Karpas-422 (cell line): Measurements from ENCODE around the gene NPIPA1. TPM values are rescaled to one million over a fixed set of nuclear protein-coding genes. Genes with fewer than 3 reads are reported as not detected.
A peak's percentile ranks its signal among the peaks of the same experiment; 100 is the strongest.
"Not testable (repeated sequence)": the region's sequence is repeated elsewhere in the genome, so short reads cannot be mapped to it uniquely, and the experiment has no call there.

Experiments used
- DNase-seq: peaks from one replicate; pipeline ENCODE4 v3.0.0-alpha.2; 2015
- H2AFZ ChIP-seq: fragments of 200-600 bp; sonication (generic); 2 replicates; pipeline ENCODE4 v1.6.1; 2014; ENCODE audit warnings: antibody characterized with exemption, low read length, mixed read lengths
- H3K27ac ChIP-seq: fragments of 200-600 bp; sonication (generic); 2 replicates; pipeline ENCODE4 v1.5.1; 2014; ENCODE audit warnings: mild to moderate bottlenecking, low read length, moderate library complexity
- H3K27me3 ChIP-seq: fragments of 200-600 bp; sonication (generic); 2 replicates; pipeline ENCODE4 v1.6.1; 2014; ENCODE audit warnings: low read length, mixed read lengths
- H3K36me3 ChIP-seq: fragments of 200-600 bp; sonication (generic); 2 replicates; pipeline ENCODE4 v1.6.1; 2014; ENCODE audit warnings: low read length, mixed read lengths; ENCODE audit not compliant: insufficient read depth
- H3K4me1 ChIP-seq: fragments of 200-600 bp; sonication (generic); 2 replicates; pipeline ENCODE4 v1.6.1; 2014; ENCODE audit warnings: mild to moderate bottlenecking, low read length, mixed read lengths
- H3K4me2 ChIP-seq: fragments of 200-600 bp; sonication (generic); 2 replicates; pipeline ENCODE4 v1.6.1; 2014; ENCODE audit warnings: low read length, low read depth, mild to moderate bottlenecking; ENCODE audit not compliant: poor library complexity, severe bottlenecking
- H3K4me3 ChIP-seq: fragments of 200-600 bp; sonication (generic); 2 replicates; pipeline ENCODE4 v1.5.1; 2014; ENCODE audit warnings: mild to moderate bottlenecking, antibody characterized with exemption, low read length, mixed read lengths
- H3K79me2 ChIP-seq: fragments of 200-600 bp; sonication (generic); 2 replicates; pipeline ENCODE4 v1.6.1; 2014; ENCODE audit warnings: mild to moderate bottlenecking, low read length, mixed read lengths
- H3K9ac ChIP-seq: fragments of 200-600 bp; sonication (generic); 2 replicates; pipeline ENCODE4 v1.6.0; 2014; ENCODE audit warnings: low read length
- H3K9me2 ChIP-seq: fragments of 200-600 bp; sonication (generic), shearing (Covaris generic); replicated peaks from 2 replicates; pipeline ENCODE4 v1.6.0; 2014; ENCODE audit warnings: mild to moderate bottlenecking, low read length, moderate library complexity; ENCODE audit not compliant: insufficient read depth
- H3K9me3 ChIP-seq: fragments of 300-700, 200-600 bp; sonication (generic); 2 replicates; pipeline ENCODE4 v1.6.1; 2014; ENCODE audit warnings: low read length, mixed read lengths
- H4K20me1 ChIP-seq: fragments of 200-600 bp; sonication (generic); 2 replicates; pipeline ENCODE4 v1.6.1; 2014; ENCODE audit warnings: mild to moderate bottlenecking, antibody characterized with exemption, low read length, low read depth; ENCODE audit not compliant: insufficient read depth
- total RNA-seq: library from RNA; depleted of rRNA; stranded (reverse); fragments of >200 nt; shearing (Covaris generic); gene quantifications from 2 replicates; pipeline ENCODE4 v1.2.3, GENCODE V29; 2014; ENCODE audit warnings: low replicate concordance

The NPIPA1 gene
- total RNA-seq, 1 experiment from 2014 or later = 74.1 TPM

- no peak for DNase-seq
- Histone ChIP-seq H3K4me1 (no peaks in the 10 kb centered on the region), H4K20me1 (no peaks in the 10 kb centered on the region), H3K9me2 (no peaks in the 10 kb centered on the region), H3K27ac (no peak overlapping the region), H3K4me2 (no peak overlapping the region), H3K9ac (no peak overlapping the region), H3K27me3 (0 out of 2 replicates have a peak, but pooled peaks cover 3% of the 10 kb centered on the region), H3K36me3 (no peaks in the 10 kb centered on the region), H3K9me3 (no peaks in the 10 kb centered on the region), H2AFZ (no peak overlapping the region), H3K79me2 (no peaks in the 10 kb centered on the region), H3K4me3 (no peak overlapping the region)
Measured at GRCh38 chr16:14965328-14965727, 28.1 kb downstream of the NPIPA1 start.

DNA sequence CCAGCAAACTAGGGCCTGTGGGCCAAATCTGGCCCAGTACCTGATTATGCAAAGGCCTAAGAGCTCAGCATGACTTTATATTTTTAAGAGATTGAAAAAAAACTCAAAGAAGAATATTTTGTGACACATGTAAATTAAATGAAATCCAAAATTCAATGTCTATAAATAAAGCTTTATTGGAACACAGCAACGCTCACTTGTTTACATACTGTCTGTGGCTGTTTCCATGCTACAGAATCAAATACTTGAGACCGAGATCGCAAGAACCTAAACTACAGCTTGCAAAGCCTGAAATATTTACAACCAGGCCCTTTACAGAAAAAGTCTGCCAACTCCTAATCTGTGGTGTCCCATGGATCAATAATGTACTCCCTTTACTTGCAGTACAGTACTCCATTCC lies 32.6 kb downstream of the NPIPA1 start:
- not testable (repeated sequence) for H3K36me3 ChIP-seq, H3K9me3 ChIP-seq, H3K9ac ChIP-seq, H3K27me3 ChIP-seq, H2AFZ ChIP-seq, H4K20me1 ChIP-seq, H3K79me2 ChIP-seq, H3K4me3 ChIP-seq, H3K4me2 ChIP-seq, H3K9me2 ChIP-seq, H3K27ac ChIP-seq, H3K4me1 ChIP-seq, DNase-seq

DNA sequence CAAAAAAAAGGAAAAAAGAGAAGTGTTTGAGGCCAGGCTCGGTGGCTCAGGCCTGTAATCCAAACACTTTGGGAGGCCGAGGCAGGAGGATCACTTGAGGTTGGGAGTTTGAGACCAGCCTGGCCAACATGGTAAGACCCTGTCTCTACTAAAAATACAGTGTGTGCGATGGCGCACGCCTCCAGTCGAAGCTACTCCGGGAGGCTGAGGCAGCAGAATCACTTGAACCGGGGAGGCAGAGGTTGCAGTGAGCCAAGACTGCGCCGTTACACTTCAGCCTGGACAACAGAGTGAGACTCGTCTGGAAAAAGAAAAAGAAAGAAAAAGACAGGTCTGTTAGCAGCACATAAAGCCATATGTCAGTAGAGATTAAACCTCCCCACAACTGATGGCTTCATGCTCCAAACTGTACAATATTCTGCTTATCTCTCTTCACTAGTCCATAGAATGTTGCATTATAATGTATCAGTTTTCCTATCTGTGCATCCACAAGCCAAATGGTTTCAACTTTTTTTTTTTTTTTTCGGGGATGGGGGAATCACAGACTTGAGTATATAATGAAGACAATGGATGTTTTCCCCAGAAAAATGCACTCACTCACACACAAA lies 34.5 kb downstream of the NPIPA1 start:
- not testable (repeated sequence) for H3K9me2 ChIP-seq, H3K9me3 ChIP-seq, H3K4me2 ChIP-seq, H3K27me3 ChIP-seq, DNase-seq, H2AFZ ChIP-seq, H4K20me1 ChIP-seq, H3K4me3 ChIP-seq, H3K9ac ChIP-seq, H3K27ac ChIP-seq, H3K36me3 ChIP-seq
- Histone ChIP-seq H3K4me1 (peaks cover 12% of the 10 kb centered on the region), H3K79me2 (peaks cover 18% of the 10 kb centered on the region)

GRCh38 chr16:14973785-14974322 lies 36.6 kb downstream of the NPIPA1 start:
- not testable (repeated sequence) for H3K9me3 ChIP-seq, DNase-seq, H3K36me3 ChIP-seq, H2AFZ ChIP-seq, H4K20me1 ChIP-seq, H3K27ac ChIP-seq, H3K27me3 ChIP-seq, H3K9me2 ChIP-seq
- H3K79me2 ChIP-seq = peaks cover 36% of the 10 kb centered on the region
- H3K4me3 ChIP-seq = peak overlapping the region; percentile 86
- peak overlapping the region; percentile 86 for H3K9ac ChIP-seq
- peaks cover 33% of the 10 kb centered on the region for H3K4me1 ChIP-seq
- peak overlapping the region; percentile 68 for H3K4me2 ChIP-seq

DNA sequence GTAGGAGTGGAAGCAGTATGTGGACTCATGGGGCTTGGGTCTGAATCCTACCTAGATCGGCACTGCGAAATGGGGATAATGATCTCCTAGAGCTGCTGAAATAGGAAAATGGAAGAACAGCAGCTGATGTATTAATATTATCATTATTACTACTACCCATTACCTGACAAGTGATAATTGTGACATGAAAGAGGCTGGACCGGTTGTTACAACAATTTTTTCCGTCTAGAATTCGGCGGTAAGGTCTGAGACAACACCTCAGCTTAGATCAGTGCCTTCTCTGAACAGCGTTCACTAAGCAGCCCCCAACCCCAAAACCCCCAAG lies 37.0 kb downstream of the NPIPA1 start:
- H3K4me3 ChIP-seq = peak overlapping the region; percentile 86
- H3K27me3 ChIP-seq, H3K27ac ChIP-seq, H4K20me1 ChIP-seq, H3K36me3 ChIP-seq, H3K9me2 ChIP-seq, DNase-seq, H3K9me3 ChIP-seq: not testable (repeated sequence)
- H3K79me2 ChIP-seq = peaks cover 41% of the 10 kb centered on the region
- H3K4me2 ChIP-seq = peak overlapping the region; percentile 68
- H2AFZ ChIP-seq = peak overlapping the region; percentile 44
- H3K9ac ChIP-seq = peak overlapping the region; percentile 86
- peaks cover 38% of the 10 kb centered on the region for H3K4me1 ChIP-seq

- Histone ChIP-seq H3K79me2 (peaks cover 46% of the 10 kb centered on the region), H3K9ac (peak within 1 kb of the TSS; percentile 86), H2AFZ (peak within 1 kb of the TSS; percentile 44), H3K4me3 (peak within 1 kb of the TSS; percentile 86), H3K27ac (peak within 1 kb of the TSS; percentile 82), H3K4me2 (peak within 1 kb of the TSS; percentile 68), H3K4me1 (peaks cover 43% of the 10 kb centered on the region)
- H3K9me2 ChIP-seq, H4K20me1 ChIP-seq, H3K9me3 ChIP-seq, H3K36me3 ChIP-seq, H3K27me3 ChIP-seq: not testable (repeated sequence)
- peak; percentile 99 for DNase-seq
Measured at GRCh38 chr16:14974656-14975417, 37.6 kb downstream of the NPIPA1 start, which contains the start of gene PDXDC1. TSS of gene PDXDC1 (plus strand) at chr16:14975026. CDS start at chr16:14975200, 174 bp downstream.

DNA sequence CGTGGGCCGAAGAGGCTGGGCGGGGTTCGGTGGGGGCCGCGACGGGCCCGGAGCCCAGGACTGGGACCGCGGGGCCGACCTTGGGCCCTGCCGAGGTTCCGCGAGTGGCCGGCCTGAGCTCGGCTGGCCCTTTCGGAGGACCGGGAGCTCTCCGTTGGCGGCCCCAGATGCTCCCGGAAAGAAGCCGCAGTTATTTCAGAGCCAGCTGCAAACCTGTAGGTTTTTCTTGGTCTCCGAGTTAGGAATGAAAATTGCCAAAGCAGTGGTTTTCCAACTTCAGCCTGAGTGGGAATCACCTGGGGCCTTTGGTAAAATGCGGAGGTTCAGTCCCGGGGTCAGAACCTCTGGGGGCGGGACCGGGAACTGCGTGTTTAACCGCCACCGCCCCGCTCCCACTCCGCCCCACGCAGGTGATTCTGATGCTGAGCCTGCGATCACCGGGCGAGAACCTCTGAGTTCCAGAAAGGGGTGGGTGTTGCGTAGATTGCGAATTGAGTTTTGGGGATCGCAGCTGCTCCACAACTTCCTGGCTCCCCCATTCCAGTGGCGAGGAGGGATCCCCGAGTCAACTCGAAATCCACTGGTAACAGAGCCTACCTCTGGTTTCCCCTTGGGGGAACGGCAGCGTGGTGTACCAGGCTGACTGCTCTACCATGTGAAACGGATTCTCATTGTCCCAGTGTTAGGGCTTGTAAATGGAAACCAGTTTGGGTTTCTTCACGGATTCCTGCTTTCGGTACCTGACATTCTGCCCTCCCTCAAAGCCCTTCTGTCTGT lies 38.4 kb downstream of the NPIPA1 start:
- H3K79me2 ChIP-seq = peaks cover 54% of the 10 kb centered on the region
- not testable (repeated sequence) for H2AFZ ChIP-seq

More for the DNA sequence above, 38.4 kb downstream of the NPIPA1 start:
- H3K4me2 ChIP-seq = peak overlapping the region; percentile 68
- not testable (repeated sequence) for H3K27me3 ChIP-seq, H4K20me1 ChIP-seq, H3K36me3 ChIP-seq, H3K9me2 ChIP-seq, H3K9me3 ChIP-seq
- DNase-seq = peak; percentile 72
- peaks cover 48% of the 10 kb centered on the region for H3K4me1 ChIP-seq
- H3K9ac ChIP-seq = peak overlapping the region; percentile 86
- peak overlapping the region; percentile 82 for H3K27ac ChIP-seq
- peak overlapping the region; percentile 86 for H3K4me3 ChIP-seq
